T-cell (primary cell): Measurements from ENCODE around the gene AHCTF1. TPM values are rescaled to one million over a fixed set of nuclear protein-coding genes. Genes with fewer than 3 reads are reported as not detected.
"Not testable (repeated sequence)": the region's sequence is repeated elsewhere in the genome, so short reads cannot be mapped to it uniquely, and the experiment has no call there.

Experiments used
- ATAC-seq, 4 experiments: fragments of 200-7000 bp in 3 of 4; fragments of 150-1000 bp in 1 of 4; cut with Tn5 transposase; replicated peaks in 1 of 4; 1 replicate in 3 of 4; 2 replicates in 1 of 4; pipeline ENCODE4 v1.10.0; 2021; ENCODE audit warnings: moderate library complexity in 3 of 4, mild to moderate bottlenecking in 2 of 4, moderate number of reproducible peaks in 1 of 4
- CTCF ChIA-PET, 2 donors: fragments of 300-600 bp; sonication (Branson Sonifier 250); formaldehyde crosslinking; loops; one replicate each; lab custom pipeline; 2022; ENCODE audit warnings: antibody characterized with exemption in 2 of 2; lab: Charles Lee
- POLR2A ChIA-PET, 2 donors: fragments of 300-600 bp; sonication (Branson Sonifier 250); formaldehyde crosslinking; loops; one replicate each; lab custom pipeline; 2022; ENCODE audit warnings: antibody characterized with exemption in 2 of 2; lab: Charles Lee
- DNase-seq, 35 experiments: peaks; one replicate each; pipeline versions ENCODE4 v3.0.0 to v3.0.0-alpha.2; 2013 to 2023
- H3K27ac ChIP-seq: one replicate; pipeline ENCODE4 v1.5.1; 2013; ENCODE audit warnings: low read length
- H3K27me3 ChIP-seq, 2 experiments: replicated peaks in 1 of 2; 1 replicate in 1 of 2; 2 replicates in 1 of 2; pipeline versions ENCODE4 v1.6.1 to v1.7.0; 2013; ENCODE audit warnings: low read length in 1 of 2, mixed read lengths in 1 of 2; ENCODE audit not compliant: control insufficient read depth in 2 of 2, insufficient read depth in 2 of 2; ENCODE audit errors: extremely low read depth in 1 of 2
- H3K36me3 ChIP-seq, 2 donors: 1 replicate in 1 of 2; 2 replicates in 1 of 2; pipeline versions ENCODE4 v1.6.1 to v1.7.0; 2013; ENCODE audit warnings: low read length in 1 of 2; ENCODE audit not compliant: control insufficient read depth in 2 of 2, insufficient read depth in 1 of 2; ENCODE audit errors: extremely low read depth in 1 of 2
- H3K4me1 ChIP-seq, 2 experiments: 1 replicate in 1 of 2; 2 replicates in 1 of 2; pipeline versions ENCODE4 v1.6.1 to v1.7.0; 2013; ENCODE audit warnings: low read length in 2 of 2, mixed read lengths in 1 of 2; ENCODE audit not compliant: insufficient read depth in 2 of 2, control insufficient read depth in 1 of 2; ENCODE audit errors: extremely low read depth in 1 of 2
- H3K4me3 ChIP-seq, 2 donors: 1 replicate in 1 of 2; 2 replicates in 1 of 2; pipeline versions ENCODE4 v1.5.1 to v1.7.0; 2013; ENCODE audit warnings: mild to moderate bottlenecking in 2 of 2, low read length in 1 of 2, moderate library complexity in 1 of 2; ENCODE audit not compliant: control insufficient read depth in 1 of 2; ENCODE audit errors: extremely low read depth in 1 of 2
- H3K9me3 ChIP-seq: 2 replicates; pipeline ENCODE4 v1.7.0; 2013
- H3K27ac Mint-ChIP-seq, 2 donors: one replicate each; pipeline ENCODE4 v1.8.0; 2020 to 2021; ENCODE audit warnings: mild to moderate bottlenecking in 2 of 2, mixed read lengths in 2 of 2
- H3K27me3 Mint-ChIP-seq, 2 donors: one replicate each; pipeline ENCODE4 v1.8.0; 2021 to 2022; ENCODE audit warnings: mixed read lengths in 2 of 2
- H3K36me3 Mint-ChIP-seq: one replicate; pipeline ENCODE4 v1.8.0; 2021; ENCODE audit warnings: mixed read lengths
- H3K4me1 Mint-ChIP-seq, 3 donors: one replicate each; pipeline ENCODE4 v1.8.0; 2020 to 2022; ENCODE audit warnings: mixed read lengths in 3 of 3, mild to moderate bottlenecking in 1 of 3
- H3K4me3 Mint-ChIP-seq, 3 donors: one replicate each; pipeline ENCODE4 v1.8.0; 2020 to 2022; ENCODE audit warnings: mild to moderate bottlenecking in 3 of 3, mixed read lengths in 3 of 3, moderate library complexity in 3 of 3
- H3K9me3 Mint-ChIP-seq, 3 donors: one replicate each; pipeline ENCODE4 v1.8.0; 2020 to 2022; ENCODE audit warnings: mixed read lengths in 3 of 3
- WGBS: methylation state at CpG from one replicate; pipeline ENCODE4 v1.1.5; 2013; ENCODE audit warnings: missing lambda C conversion rate; ENCODE audit not compliant: insufficient coverage; 5-methylcytosine and 5-hydroxymethylcytosine counted together
- total RNA-seq, 35 experiments: library from RNA in 6 of 35; stranded (reverse) in 6 of 35; fragments of 120-200 nt in 1 of 35; gene quantifications; one replicate each; pipeline versions ENCODE4 v1.2.1 to v1.2.4 and lab custom pipeline; 2013 to 2026

AHCTF1 gene
- total RNA-seq, 5 donors from 2014 or later (not counting 1 experiment from before 2014, with no cell fraction given), result 41.6 to 60.3 (median 53.6) TPM

- H3K27me3 ChIP-seq, result no peaks in the 10 kb centered on the region
- H3K27me3 Mint-ChIP-seq, result no peaks in the 10 kb centered on the region
- no CpG with 5 or more reads among the region's 3 CpGs for WGBS
- CTCF ChIA-PET, result no interaction called here
- H3K36me3 Mint-ChIP-seq, result peaks cover 22% of the 10 kb centered on the region
- peaks cover 52 to 61% (median 60%) of the 10 kb centered on the region in 3 donors for H3K4me1 Mint-ChIP-seq
- peak overlapping the region in 1 of 3 donors; percentile 23 for H3K4me3 Mint-ChIP-seq
- H3K4me1 ChIP-seq, result peaks cover 0 to 31% of the 10 kb centered on the region in 2 experiments
- POLR2A ChIA-PET, result no interaction called here
- H3K36me3 ChIP-seq, result peaks cover 6 to 11% of the 10 kb centered on the region in 2 donors
- H3K27ac ChIP-seq, result no peak overlapping the region
- peaks cover 0 to 4% (median 3%) of the 10 kb centered on the region in 3 donors for H3K9me3 Mint-ChIP-seq
- no peaks in the 10 kb centered on the region for H3K9me3 ChIP-seq
- no peak overlapping the region for H3K27ac Mint-ChIP-seq
- ATAC-seq (no peak), DNase-seq (no peak)
- H3K4me3 ChIP-seq, result no peak overlapping the region
These were observed 7.8 kb downstream of the AHCTF1 start for GRCh38 chr1:246923900-246924299.

GRCh38 chr1:246923482-246923881 lies 8.3 kb downstream of the AHCTF1 start:
- no peak for DNase-seq
- Histone ChIP-seq H3K4me3 (no peak overlapping the region), H3K36me3 (peaks cover 6 to 9% of the 10 kb centered on the region in 2 donors), H3K27me3 (no peaks in the 10 kb centered on the region), H3K27ac (no peak overlapping the region), H3K9me3 (no peaks in the 10 kb centered on the region), H3K4me1 (peaks cover 0 to 31% of the 10 kb centered on the region in 2 experiments)
- H3K27ac Mint-ChIP-seq, result no peak overlapping the region
- WGBS, result no CpG with 5 or more reads among the region's 5 CpGs
- ChIA-PET POLR2A (interaction anchor here in 1 of 2 donors (0.7 kb wide), 1 partner anchor 9 kb away, joined by 4 read pairs; no protein-coding TSS in a partner anchor), CTCF (no interaction called here)
- peak overlapping the region in 1 of 3 donors; percentile 23 for H3K4me3 Mint-ChIP-seq
- H3K27me3 Mint-ChIP-seq, result no peaks in the 10 kb centered on the region
- peaks cover 52 to 61% (median 60%) of the 10 kb centered on the region in 3 donors for H3K4me1 Mint-ChIP-seq
- peaks cover 18% of the 10 kb centered on the region for H3K36me3 Mint-ChIP-seq
- no peak for ATAC-seq
- peaks cover 0 to 4% (median 3%) of the 10 kb centered on the region in 3 donors for H3K9me3 Mint-ChIP-seq

GRCh38 chr1:246921481-246921880 lies 10.3 kb downstream of the AHCTF1 start:
- DNase-seq (no peak), ATAC-seq (no peak)
- Histone ChIP-seq H3K27me3 (no peaks in the 10 kb centered on the region), H3K27ac (no peak overlapping the region), H3K36me3 (peaks cover 2 to 20% of the 10 kb centered on the region in 2 donors), H3K9me3 (no peaks in the 10 kb centered on the region), H3K4me3 (no peak overlapping the region), H3K4me1 (peaks cover 0 to 23% of the 10 kb centered on the region in 2 experiments)
- ChIA-PET POLR2A (no interaction called here), CTCF (interaction anchor here in 1 of 2 donors (0.7 kb wide), 1 partner anchor 33 kb away, joined by 4 read pairs; no protein-coding TSS in a partner anchor)
- peaks cover 54 to 66% (median 59%) of the 10 kb centered on the region in 3 donors for H3K4me1 Mint-ChIP-seq
- H3K27ac Mint-ChIP-seq, result no peak overlapping the region
- no peaks in the 10 kb centered on the region for H3K27me3 Mint-ChIP-seq
- peak overlapping the region in 1 of 3 donors; percentile 13 for H3K4me3 Mint-ChIP-seq
- WGBS, result no CpG with 5 or more reads among the region's 3 CpGs
- peaks cover 17% of the 10 kb centered on the region for H3K36me3 Mint-ChIP-seq
- H3K9me3 Mint-ChIP-seq, result peaks cover 0 to 4% (median 3%) of the 10 kb centered on the region in 3 donors

- H3K27ac Mint-ChIP-seq, result no peak overlapping the region
- peaks cover 0 to 15% of the 10 kb centered on the region in 2 experiments for H3K4me1 ChIP-seq
- H3K9me3 Mint-ChIP-seq, result no peaks in the 10 kb centered on the region
- ATAC-seq (no peak), DNase-seq (no peak)
- H3K27me3 ChIP-seq, result no peaks in the 10 kb centered on the region
- H3K27me3 Mint-ChIP-seq, result no peaks in the 10 kb centered on the region
- H3K27ac ChIP-seq, result no peak overlapping the region
- peaks cover 44 to 55% (median 50%) of the 10 kb centered on the region in 3 donors for H3K4me1 Mint-ChIP-seq
- POLR2A ChIA-PET, result interaction anchor here (0.6 to 0.9 kb wide), 3 partner anchors 236 to 1908 kb away, joined by 3 to 5 read pairs (median 4); no protein-coding TSS in a partner anchor
- no peak overlapping the region for H3K4me3 ChIP-seq
- WGBS, result 91% methylated on average over 6 of the region's 7 CpGs
- no peaks in the 10 kb centered on the region for H3K9me3 ChIP-seq
- no peak overlapping the region for H3K4me3 Mint-ChIP-seq
- H3K36me3 Mint-ChIP-seq, result peaks cover 14% of the 10 kb centered on the region
- CTCF ChIA-PET, result interaction anchor here (0.6 to 1.7 kb wide), 3 partner anchors 13 to 367 kb away, joined by 4 to 5 read pairs (median 4); no protein-coding TSS in a partner anchor
- H3K36me3 ChIP-seq, result peaks cover 0 to 29% of the 10 kb centered on the region in 2 donors
These were observed 11.8 kb downstream of the AHCTF1 start for GRCh38 chr1:246919902-246920301.

- peaks cover 0 to 42% of the 10 kb centered on the region in 2 donors for H3K36me3 ChIP-seq
- H3K27me3 ChIP-seq, H3K27ac Mint-ChIP-seq, DNase-seq, POLR2A ChIA-PET, H3K27ac ChIP-seq, H3K27me3 Mint-ChIP-seq, H3K4me1 ChIP-seq, H3K9me3 ChIP-seq, H3K9me3 Mint-ChIP-seq, ATAC-seq, H3K4me3 Mint-ChIP-seq, CTCF ChIA-PET, H3K4me3 ChIP-seq: not testable (repeated sequence)
- Mint-ChIP-seq H3K36me3 (peaks cover 26% of the 10 kb centered on the region), H3K4me1 (peaks cover 22 to 32% (median 31%) of the 10 kb centered on the region in 3 donors)
- WGBS, result no CpG with 5 or more reads among the region's 7 CpGs
These were observed 15.5 kb downstream of the AHCTF1 start for GRCh38 chr1:246916026-246916923.

GRCh38 chr1:246907472-246907871 lies 24.3 kb downstream of the AHCTF1 start:
- POLR2A ChIA-PET, result interaction anchor here in 1 of 2 donors (0.6 to 0.7 kb wide), 2 partner anchors 128 to 305 kb away, joined by 3 to 5 read pairs; no protein-coding TSS in a partner anchor
- DNase-seq, result peak in 6 of 35 experiments; percentile 4 to 53 (median 20)
- ATAC-seq, result peak in 1 of 4 experiments; percentile 52

More at GRCh38 chr1:246907472-246907871, 24.3 kb downstream of the AHCTF1 start:
- Mint-ChIP-seq H3K27ac (no peak overlapping the region), H3K36me3 (peaks cover 53% of the 10 kb centered on the region), H3K4me3 (no peak overlapping the region), H3K4me1 (peaks cover 2 to 19% (median 11%) of the 10 kb centered on the region in 3 donors), H3K9me3 (no peaks in the 10 kb centered on the region), H3K27me3 (no peaks in the 10 kb centered on the region)
- Histone ChIP-seq H3K9me3 (no peaks in the 10 kb centered on the region), H3K4me3 (no peak overlapping the region), H3K4me1 (no peaks in the 10 kb centered on the region), H3K36me3 (peaks cover 0 to 69% of the 10 kb centered on the region in 2 donors), H3K27ac (no peak overlapping the region), H3K27me3 (no peaks in the 10 kb centered on the region)
- CTCF ChIA-PET, result interaction anchor here (0.5 to 1.3 kb wide), 7 partner anchors 12 to 1933 kb away, joined by 3 to 8 read pairs (median 4); no protein-coding TSS in a partner anchor
- no CpG with 5 or more reads among the region's 1 CpG for WGBS
